Brain microvascular endothelial cell (primary cell): ENCODE measurements around the gene OR2H2.
A peak's percentile ranks its signal among the peaks of the same experiment; 100 is the strongest.

Source experiments
- DNase-seq: peaks from one replicate; pipeline ENCODE4 v3.0.0-alpha.2; 2020
- H3K27ac ChIP-seq: fragments of 250-450 bp; sonication (Bioruptor Pico); 2 replicates; pipeline ENCODE4 v1.5.1; 2020; ENCODE audit warnings: mild to moderate bottlenecking, moderate library complexity
- H3K27me3 ChIP-seq: fragments of 250-450 bp; sonication (Bioruptor Pico); replicated peaks from 2 replicates; pipeline ENCODE4 v1.5.1; 2020; ENCODE audit warnings: mild to moderate bottlenecking
- H3K36me3 ChIP-seq: fragments of 250-450 bp; sonication (Bioruptor Pico); replicated peaks from 2 replicates; pipeline ENCODE4 v1.5.1; 2020; ENCODE audit warnings: mild to moderate bottlenecking
- H3K4me3 ChIP-seq: 2 replicates; pipeline ENCODE4 v1.5.1; 2011; ENCODE audit warnings: low read depth, mild to moderate bottlenecking, control low read depth, low read length, moderate library complexity
- in situ Hi-C: cut with HindIII; loops from 2 replicates; pipeline ENCODE4 v1.10.0; 2017; ENCODE audit warnings: low sequenced_read_pairs, low pct_ligation_motif_present
- TF ChIP-seq, protein P1 (sequence below): IDR thresholded peaks from 2 replicates; pipeline ENCODE4 v1.5.1; 2011; ENCODE audit warnings: low read depth, mild to moderate bottlenecking, moderate library complexity, low read length, control low read depth, inconsistent platforms; ENCODE audit errors: missing control alignments

The OR2H2 gene

GRCh38 chr6:29603456-29603855, 18.5 kb downstream of the OR2H2 start:
- DNase-seq: no peak
- in situ Hi-C loops: no loop called here
- TF ChIP-seq, protein P1, sequence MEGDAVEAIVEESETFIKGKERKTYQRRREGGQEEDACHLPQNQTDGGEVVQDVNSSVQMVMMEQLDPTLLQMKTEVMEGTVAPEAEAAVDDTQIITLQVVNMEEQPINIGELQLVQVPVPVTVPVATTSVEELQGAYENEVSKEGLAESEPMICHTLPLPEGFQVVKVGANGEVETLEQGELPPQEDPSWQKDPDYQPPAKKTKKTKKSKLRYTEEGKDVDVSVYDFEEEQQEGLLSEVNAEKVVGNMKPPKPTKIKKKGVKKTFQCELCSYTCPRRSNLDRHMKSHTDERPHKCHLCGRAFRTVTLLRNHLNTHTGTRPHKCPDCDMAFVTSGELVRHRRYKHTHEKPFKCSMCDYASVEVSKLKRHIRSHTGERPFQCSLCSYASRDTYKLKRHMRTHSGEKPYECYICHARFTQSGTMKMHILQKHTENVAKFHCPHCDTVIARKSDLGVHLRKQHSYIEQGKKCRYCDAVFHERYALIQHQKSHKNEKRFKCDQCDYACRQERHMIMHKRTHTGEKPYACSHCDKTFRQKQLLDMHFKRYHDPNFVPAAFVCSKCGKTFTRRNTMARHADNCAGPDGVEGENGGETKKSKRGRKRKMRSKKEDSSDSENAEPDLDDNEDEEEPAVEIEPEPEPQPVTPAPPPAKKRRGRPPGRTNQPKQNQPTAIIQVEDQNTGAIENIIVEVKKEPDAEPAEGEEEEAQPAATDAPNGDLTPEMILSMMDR: no peak
- no peak overlapping the region for H3K27ac ChIP-seq
- H3K36me3 ChIP-seq: peaks cover 52% of the 10 kb centered on the region
- H3K27me3 ChIP-seq: no peaks in the 10 kb centered on the region
- H3K4me3 ChIP-seq: no peak overlapping the region

DNA sequence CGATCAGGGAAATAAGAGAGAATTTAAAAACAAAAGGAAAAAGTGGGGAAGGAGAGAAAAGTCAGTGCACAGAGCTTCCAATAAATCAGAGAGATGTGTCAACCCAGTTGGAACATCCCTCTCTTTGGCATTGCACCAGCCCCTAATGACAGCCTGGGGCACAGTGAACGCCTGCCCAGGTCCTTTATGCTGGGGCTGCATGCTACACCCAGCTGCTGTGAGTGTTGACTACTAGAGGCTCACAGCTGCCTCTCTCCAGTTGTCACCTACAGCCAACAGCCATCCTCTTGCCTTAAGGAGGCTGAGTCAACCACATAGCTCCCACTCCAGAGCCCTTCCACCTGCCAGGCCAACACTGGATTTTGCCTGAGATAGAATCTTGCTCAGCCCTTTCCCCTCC, 19.0 kb downstream of the OR2H2 start:
- TF ChIP-seq, protein P1: no peak
- in situ Hi-C loops: no loop called here

GRCh38 chr6:29608131-29608530, 23.2 kb downstream of the OR2H2 start:
- no peak for DNase-seq
- Histone ChIP-seq H3K4me3 (no peak overlapping the region), H3K36me3 (peaks cover 57% of the 10 kb centered on the region), H3K27ac (no peak overlapping the region), H3K27me3 (no peaks in the 10 kb centered on the region)
- TF ChIP-seq, protein P1: no peak
- in situ Hi-C loops: no loop called here

More for the DNA sequence above, 19.0 kb downstream of the OR2H2 start:
- no peaks in the 10 kb centered on the region for H3K27me3 ChIP-seq
- no peak overlapping the region for H3K4me3 ChIP-seq
- no peak for DNase-seq
- peaks cover 57% of the 10 kb centered on the region for H3K36me3 ChIP-seq
- H3K27ac ChIP-seq: no peak overlapping the region

DNA sequence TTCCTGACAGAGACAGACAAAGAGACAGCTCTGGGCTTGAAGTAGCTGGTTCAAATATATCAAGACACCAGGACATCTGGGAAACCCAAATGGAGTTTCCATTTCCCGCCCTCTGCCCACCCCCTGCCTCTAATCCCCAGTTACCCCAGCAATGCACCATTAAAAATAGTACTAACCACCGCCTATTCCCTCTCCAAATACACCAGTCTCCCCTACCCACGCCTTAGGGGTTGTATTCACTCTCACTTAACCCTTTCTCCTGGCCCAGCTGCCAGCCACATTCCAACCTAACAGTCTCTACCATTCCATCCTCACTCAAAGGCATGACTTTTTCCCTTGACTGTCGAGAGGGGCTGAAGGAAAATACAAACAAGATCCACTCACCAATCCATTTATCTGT, 25.6 kb downstream of the OR2H2 start:
- no peak overlapping the region for H3K27ac ChIP-seq
- H3K36me3 ChIP-seq: peaks cover 55% of the 10 kb centered on the region
- in situ Hi-C loops: no loop called here
- TF ChIP-seq, protein P1: no peak
- H3K27me3 ChIP-seq: no peaks in the 10 kb centered on the region
- no peak for DNase-seq
- no peak overlapping the region for H3K4me3 ChIP-seq

DNA sequence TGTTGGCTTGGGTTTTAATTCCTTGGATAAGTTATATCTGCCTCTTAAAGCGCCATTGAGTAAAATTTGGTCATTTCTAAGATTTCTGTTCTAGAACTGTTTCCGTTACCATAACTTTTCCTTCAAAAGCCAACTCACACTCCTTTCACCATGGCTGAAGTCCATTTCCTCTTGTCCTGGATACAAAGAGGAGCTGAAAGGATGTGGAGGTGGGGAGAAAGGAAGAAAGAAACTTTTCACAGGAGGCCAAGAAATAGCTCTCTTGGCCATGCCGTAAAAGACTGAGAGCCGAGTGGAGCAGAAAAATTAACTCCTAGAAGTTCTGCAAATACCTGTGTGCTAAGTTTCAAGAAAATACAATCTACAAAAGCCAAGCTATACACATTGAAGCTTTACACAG, 26.5 kb downstream of the OR2H2 start:
- Histone ChIP-seq H3K4me3 (no peak overlapping the region), H3K36me3 (peaks cover 48% of the 10 kb centered on the region), H3K27me3 (no peaks in the 10 kb centered on the region), H3K27ac (no peak overlapping the region)
- no peak for DNase-seq
- in situ Hi-C loops: no loop called here
- TF ChIP-seq, protein P1: no peak

- H3K27ac ChIP-seq: no peak overlapping the region
These were observed 33.0 kb downstream of the OR2H2 start for GRCh38 chr6:29617782-29618554.

More at GRCh38 chr6:29617782-29618554, 33.0 kb downstream of the OR2H2 start:
- Histone ChIP-seq H3K36me3 (peaks cover 44% of the 10 kb centered on the region), H3K27me3 (no peaks in the 10 kb centered on the region), H3K4me3 (no peak overlapping the region)
- in situ Hi-C loops: no loop called here
- TF ChIP-seq, protein P1: peak; percentile 51
- no peak for DNase-seq
